Body of pancreas (tissue), 4 donors: Measurements from ENCODE around the gene RAMP3.

Source experiments
- CTCF ChIP-seq, 7 experiments: fragments of 450-650 bp in 4 of 7; fragments of 200-600 bp in 3 of 7; sonication (generic) in 3 of 7; IDR thresholded peaks; one replicate each; pipeline ENCODE4 v1.5.1; 2016 to 2019; ENCODE audit warnings: antibody characterized with exemption in 7 of 7
- POLR2A ChIP-seq, 3 donors: fragments of 450-650 bp; IDR thresholded peaks; one replicate each; pipeline ENCODE4 v1.6.1; 2016; ENCODE audit warnings: antibody characterized with exemption in 3 of 3, mild to moderate bottlenecking in 2 of 3

DNA sequence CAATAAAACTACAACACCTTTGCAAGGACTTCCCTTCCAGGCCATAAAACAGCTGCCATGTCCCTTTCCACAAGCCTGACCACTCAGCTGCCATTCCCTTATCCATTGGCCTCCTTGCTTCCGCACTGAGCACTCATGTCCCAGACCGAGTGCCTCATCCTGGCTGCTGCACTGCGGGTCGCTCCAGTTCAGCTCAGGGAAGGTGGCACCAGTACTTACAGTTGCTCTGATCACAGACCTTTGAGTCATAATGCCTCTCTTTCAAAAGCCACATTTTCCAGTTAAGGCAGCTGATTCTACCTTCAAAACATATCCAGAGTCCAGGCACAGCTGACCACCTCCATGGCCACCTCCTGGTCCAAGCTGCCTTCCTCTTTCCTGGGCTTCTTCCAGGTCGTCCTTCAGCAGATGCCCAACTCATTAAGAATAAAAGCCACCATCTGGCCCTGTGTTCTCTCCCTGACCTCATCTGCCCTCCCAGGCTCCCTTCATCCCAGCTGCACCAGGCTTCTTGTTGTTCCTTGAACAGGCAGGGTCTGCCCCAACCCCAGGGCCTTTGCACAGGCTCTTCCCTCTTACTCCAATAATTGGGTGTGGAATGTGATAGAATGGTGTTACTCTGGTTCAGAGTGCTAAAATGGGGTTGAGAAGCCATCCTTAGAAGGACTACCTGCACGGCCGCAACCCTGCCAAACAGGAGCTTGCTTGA is 64.5 kb downstream of the RAMP3 start:
- no peak for TF ChIP-seq POLR2A (IDR thresholded peaks at IDR 0.05)
- TF ChIP-seq CTCF (IDR thresholded peaks at IDR 0.05) = no peak
